SU-DHL-6 (cell line): ENCODE results near the gene CADM1.
A peak's percentile ranks its signal among the peaks of the same experiment; 100 is the strongest.

ENCODE experiments used
- H2AFZ ChIP-seq: fragments of 200-600 bp; sonication (generic); 2 replicates; pipeline ENCODE4 v1.6.1; 2014; ENCODE audit warnings: low read depth, mild to moderate bottlenecking, moderate library complexity, mixed read lengths, antibody characterized with exemption, low read length; ENCODE audit not compliant: severe bottlenecking
- H3F3A ChIP-seq: fragments of 200-600 bp; shearing (Covaris generic); 2 replicates; pipeline ENCODE4 v1.6.0; 2016; ENCODE audit warnings: antibody characterized with exemption, mild to moderate bottlenecking; ENCODE audit not compliant: insufficient read depth
- H3K27ac ChIP-seq: fragments of 200-600 bp; sonication (generic); 2 replicates; pipeline ENCODE4 v1.5.1; 2016; ENCODE audit warnings: low read depth, mild to moderate bottlenecking, low read length, moderate library complexity, mixed read lengths
- H3K27me3 ChIP-seq: fragments of 200-600 bp; sonication (generic), shearing (Covaris generic); 2 replicates; pipeline ENCODE4 v1.6.0; 2014; ENCODE audit warnings: mild to moderate bottlenecking, low read length
- H3K36me3 ChIP-seq: fragments of 200-600 bp; sonication (generic); 2 replicates; pipeline ENCODE4 v1.6.1; 2014; ENCODE audit warnings: mild to moderate bottlenecking, low read length, mixed read lengths
- H3K4me2 ChIP-seq: fragments of 300-600, 200-600 bp; shearing (Covaris generic), sonication (generic); 2 replicates; pipeline ENCODE4 v1.6.0; 2014; ENCODE audit warnings: low read length, low read depth, mild to moderate bottlenecking; ENCODE audit not compliant: poor library complexity, severe bottlenecking
- H3K4me3 ChIP-seq: fragments of 200-600 bp; sonication (generic); 2 replicates; pipeline ENCODE4 v1.5.1; 2014; ENCODE audit warnings: antibody characterized with exemption, low read length, mild to moderate bottlenecking, mixed read lengths; ENCODE audit not compliant: insufficient read depth, poor library complexity, severe bottlenecking
- H3K79me2 ChIP-seq: fragments of 200-600 bp; sonication (generic); 2 replicates; pipeline ENCODE4 v1.6.1; 2014; ENCODE audit warnings: mild to moderate bottlenecking, low read length, moderate library complexity; ENCODE audit not compliant: insufficient read depth
- H3K9ac ChIP-seq: fragments of 200-600 bp; sonication (generic); 2 replicates; pipeline ENCODE4 v1.7.0; 2014; ENCODE audit warnings: mild to moderate bottlenecking, low read length
- H3K9me2 ChIP-seq: fragments of 200-600 bp; sonication (generic); replicated peaks from 2 replicates; pipeline ENCODE4 v1.6.1; 2014; ENCODE audit warnings: low read length; ENCODE audit not compliant: insufficient read depth
- H3K9me3 ChIP-seq: fragments of 200-600 bp; sonication (generic); 2 replicates; pipeline ENCODE4 v1.6.1; 2014; ENCODE audit warnings: low read length, mixed read lengths; ENCODE audit not compliant: insufficient read depth
- H4K20me1 ChIP-seq: fragments of 200-600 bp; sonication (generic); 2 replicates; pipeline ENCODE4 v1.6.1; 2014; ENCODE audit warnings: low read depth, mild to moderate bottlenecking, antibody characterized with exemption, low read length, moderate library complexity, mixed read lengths
- CTCF ChIP-seq: fragments of 200-600 bp; sonication (generic); IDR thresholded peaks from one replicate; pipeline ENCODE4 v1.5.1; 2017; ENCODE audit warnings: antibody characterized with exemption, mild to moderate bottlenecking, low read length, moderate library complexity; ENCODE audit not compliant: insufficient read depth, poor library complexity, severe bottlenecking
- EZH2phosphoT487 ChIP-seq: fragments of 200-600 bp; sonication (generic), shearing (Covaris generic); conservative IDR thresholded peaks from 2 replicates; pipeline ENCODE4 v1.6.1; 2018; ENCODE audit warnings: mild to moderate bottlenecking, antibody characterized with exemption, low read length, moderate library complexity, mixed read lengths

Gene CADM1

DNA sequence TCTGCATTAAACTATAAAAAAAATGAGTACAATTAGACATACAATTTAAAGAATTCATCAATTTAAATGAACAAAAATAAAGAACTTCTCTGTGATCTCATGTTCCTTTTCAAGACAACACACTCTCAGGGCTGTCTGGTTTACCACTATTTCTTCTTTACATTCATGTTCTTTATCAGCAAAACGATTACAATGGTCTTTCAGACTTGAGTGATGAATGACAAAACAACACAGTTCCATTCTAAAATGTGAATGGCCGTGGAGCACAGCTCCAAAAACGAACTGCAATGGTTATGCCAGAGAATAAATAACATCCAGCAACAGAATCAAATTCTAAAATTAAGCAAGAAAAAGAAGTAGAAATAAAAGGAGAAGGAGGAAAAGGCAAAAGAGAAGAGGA, 113.1 kb downstream of the CADM1 start:
- TF ChIP-seq EZH2phosphoT487 (no peak), CTCF (no peak)
- Histone ChIP-seq H4K20me1 (no peaks in the 10 kb centered on the region), H2AFZ (no peak overlapping the region), H3F3A (no peaks in the 10 kb centered on the region), H3K9me2 (no peaks in the 10 kb centered on the region), H3K9me3 (no peaks in the 10 kb centered on the region), H3K27ac (no peak overlapping the region), H3K79me2 (no peaks in the 10 kb centered on the region), H3K36me3 (no peaks in the 10 kb centered on the region), H3K9ac (no peak overlapping the region), H3K27me3 (no peaks in the 10 kb centered on the region), H3K4me3 (no peak overlapping the region), H3K4me2 (peak overlapping the region; percentile 15)

DNA sequence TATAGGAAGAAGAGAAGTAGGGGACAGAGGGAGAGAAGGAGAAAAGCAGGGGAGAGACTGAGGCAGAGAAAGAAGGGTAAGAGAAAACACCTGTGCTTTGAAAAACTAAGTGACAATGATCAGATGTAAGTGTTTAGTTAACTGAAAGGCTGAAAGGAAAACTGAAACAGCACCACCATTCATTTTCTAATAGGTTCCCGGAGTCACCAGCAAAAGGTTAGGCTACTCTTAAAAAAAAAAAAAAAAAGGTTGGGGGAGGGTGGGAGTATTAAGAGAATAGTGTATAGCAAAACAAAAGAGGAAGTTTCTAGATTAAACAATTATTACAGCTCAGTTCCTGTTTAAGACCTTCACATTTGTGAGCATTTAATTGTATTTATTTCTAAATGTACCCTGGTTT, 113.8 kb downstream of the CADM1 start:
- no peaks in the 10 kb centered on the region for H3K9me2 ChIP-seq
- peak overlapping the region; percentile 15 for H3K4me2 ChIP-seq
- H3K4me3 ChIP-seq, result no peak overlapping the region
- no peak overlapping the region for H2AFZ ChIP-seq
- no peak overlapping the region for H3K9ac ChIP-seq
- TF ChIP-seq EZH2phosphoT487, result no peak
- no peak for TF ChIP-seq CTCF
- H3F3A ChIP-seq, result no peaks in the 10 kb centered on the region
- no peaks in the 10 kb centered on the region for H3K36me3 ChIP-seq
- H3K9me3 ChIP-seq, result no peaks in the 10 kb centered on the region
- H4K20me1 ChIP-seq, result no peaks in the 10 kb centered on the region
- no peaks in the 10 kb centered on the region for H3K79me2 ChIP-seq
- no peaks in the 10 kb centered on the region for H3K27me3 ChIP-seq
- no peak overlapping the region for H3K27ac ChIP-seq

DNA sequence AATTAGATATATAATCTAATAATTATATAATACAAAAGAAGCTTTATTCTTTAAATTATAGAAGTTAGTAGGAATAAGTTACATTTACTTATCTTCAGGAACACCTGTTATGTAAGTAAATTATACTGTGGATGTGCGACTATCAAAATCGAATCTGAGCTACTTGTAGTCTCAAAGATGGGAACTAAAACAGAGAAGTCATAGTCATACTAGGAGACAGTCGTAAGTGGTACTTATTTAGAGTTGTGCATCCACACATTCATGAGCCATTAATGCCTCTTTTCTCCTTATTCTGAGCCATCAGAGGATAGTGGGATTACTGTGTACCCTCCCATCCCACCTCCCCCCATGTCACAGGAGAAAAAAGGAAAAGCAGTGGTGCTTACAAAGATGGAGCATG, 114.4 kb downstream of the CADM1 start:
- H3F3A ChIP-seq, result no peaks in the 10 kb centered on the region
- no peaks in the 10 kb centered on the region for H3K79me2 ChIP-seq
- TF ChIP-seq EZH2phosphoT487, result no peak
- no peak for TF ChIP-seq CTCF
- no peak overlapping the region for H3K4me2 ChIP-seq
- no peaks in the 10 kb centered on the region for H3K9me2 ChIP-seq
- no peak overlapping the region for H2AFZ ChIP-seq
- no peaks in the 10 kb centered on the region for H3K36me3 ChIP-seq
- H3K27me3 ChIP-seq, result no peaks in the 10 kb centered on the region
- no peaks in the 10 kb centered on the region for H4K20me1 ChIP-seq
- no peaks in the 10 kb centered on the region for H3K9me3 ChIP-seq
- H3K27ac ChIP-seq, result no peak overlapping the region
- H3K9ac ChIP-seq, result no peak overlapping the region
- H3K4me3 ChIP-seq, result no peak overlapping the region

GRCh38 chr11:115385226-115385625, 119.0 kb downstream of the CADM1 start:
- no peaks in the 10 kb centered on the region for H3F3A ChIP-seq
- no peak overlapping the region for H3K9ac ChIP-seq
- H3K4me3 ChIP-seq, result no peak overlapping the region
- no peak for TF ChIP-seq CTCF
- H3K27me3 ChIP-seq, result no peaks in the 10 kb centered on the region
- H3K27ac ChIP-seq, result no peak overlapping the region
- no peaks in the 10 kb centered on the region for H3K36me3 ChIP-seq
- no peaks in the 10 kb centered on the region for H3K9me3 ChIP-seq
- no peaks in the 10 kb centered on the region for H4K20me1 ChIP-seq
- H3K9me2 ChIP-seq, result no peaks in the 10 kb centered on the region
- H3K79me2 ChIP-seq, result no peaks in the 10 kb centered on the region
- H3K4me2 ChIP-seq, result no peak overlapping the region
- no peak overlapping the region for H2AFZ ChIP-seq
